Kidney epithelial cell (primary cell): Measurements from ENCODE around the gene EEIG2. TPM values are rescaled to one million over a fixed set of nuclear protein-coding genes. Genes with fewer than 3 reads are reported as not detected.

ENCODE experiments used
- DNase-seq: peaks from one replicate; pipeline ENCODE4 v3.0.0-alpha.2; 2010; ENCODE audit warnings: low read depth
- H3K27me3 ChIP-seq: 2 replicates; pipeline ENCODE4 v1.6.0; 2011; ENCODE audit warnings: low read length; ENCODE audit not compliant: control insufficient read depth, insufficient read depth
- H3K36me3 ChIP-seq: 2 replicates; pipeline ENCODE4 v1.5.1; 2011; ENCODE audit warnings: low read length; ENCODE audit not compliant: control insufficient read depth, insufficient read depth
- H3K4me3 ChIP-seq: 2 replicates; pipeline ENCODE4 v1.5.1; 2011; ENCODE audit warnings: low read depth, mild to moderate bottlenecking, control low read depth, low read length
- CTCF ChIP-seq: IDR thresholded peaks from 2 replicates; pipeline ENCODE4 v1.5.1; 2011; ENCODE audit warnings: mild to moderate bottlenecking, moderate library complexity, low read length, control low read depth, inconsistent platforms; ENCODE audit not compliant: insufficient read depth, poor library complexity, severe bottlenecking
- total RNA-seq: library from RNA; depleted of rRNA; stranded (reverse); fragments of >200 nt; gene quantifications from 2 replicates; pipeline ENCODE4 v1.2.3, GENCODE V29; 2015

EEIG2 gene
- total RNA-seq, 1 donor from 2014 or later = 5.2 TPM

GRCh38 chr1:108605633-108606032 lies 45.7 kb downstream of the EEIG2 start:
- no peaks in the 10 kb centered on the region for H3K27me3 ChIP-seq
- H3K36me3 ChIP-seq = no peaks in the 10 kb centered on the region
- no peak overlapping the region for H3K4me3 ChIP-seq
- DNase-seq = no peak
- TF ChIP-seq CTCF = no peak

GRCh38 chr1:108606478-108606877 lies 46.6 kb downstream of the EEIG2 start:
- Histone ChIP-seq H3K36me3 (no peaks in the 10 kb centered on the region), H3K27me3 (no peaks in the 10 kb centered on the region), H3K4me3 (no peak overlapping the region)
- no peak for TF ChIP-seq CTCF
- DNase-seq = no peak

- Histone ChIP-seq H3K4me3 (no peak overlapping the region), H3K27me3 (no peaks in the 10 kb centered on the region), H3K36me3 (no peaks in the 10 kb centered on the region)
- no peak for TF ChIP-seq CTCF
- no peak for DNase-seq
Observed at GRCh38 chr1:108609483-108610049, 49.7 kb downstream of the EEIG2 start.

Other genes with a start within 250 kb of the EEIG2 start
- gene NBPF6, start 109.8 kb upstream of the EEIG2 start, total RNA-seq = not detected in 2 replicates
- gene HENMT1, start 101.0 kb downstream of the EEIG2 start, total RNA-seq = 5.1 and 6.6 TPM in 2 replicates
- 20.3 and 21.1 TPM in 2 replicates for gene PRPF38B, start 132.2 kb downstream of the EEIG2 start, total RNA-seq
- gene FNDC7, start 152.8 kb downstream of the EEIG2 start, total RNA-seq = not detected in 2 replicates
- gene STXBP3, start 186.6 kb downstream of the EEIG2 start, total RNA-seq = 30.3 and 48.2 TPM in 2 replicates